Measurements from ENCODE around the gene ANXA4. TPM values are rescaled to one million over a fixed set of nuclear protein-coding genes. Genes with fewer than 3 reads are reported as not detected.

Gene ANXA4
- total RNA-seq, 2 experiments from 2014 or later = 14.6 to 17.5 TPM

- DNase-seq (no peak), ATAC-seq (no peak)
- peaks cover 7% of the 10 kb centered on the region for H3K4me1 Mint-ChIP-seq (ENCODE audit: low read depth)
- H3K27me3 Mint-ChIP-seq = no peaks in the 10 kb centered on the region
- no peak for TF ChIP-seq CTCF (IDR thresholded peaks at IDR 0.05)
- H3K27ac Mint-ChIP-seq = no peak overlapping the region
- CTCF ChIA-PET = interaction anchor here (1.6 kb wide), 1 partner anchor 10 kb away, joined by 4 read pairs; no protein-coding TSS in a partner anchor
- H3K9me3 Mint-ChIP-seq = no peaks in the 10 kb centered on the region
- no peak overlapping the region for H3K4me3 Mint-ChIP-seq
- POLR2A ChIA-PET = interaction anchor here (1.0 kb wide), 2 partner anchors 24 to 35 kb away, joined by 3 read pairs; no protein-coding TSS in a partner anchor
- intact Hi-C loops (cut with micrococcal nuclease) = no loop called here
- H3K36me3 Mint-ChIP-seq (ENCODE audit: low read depth) = peaks cover 30% of the 10 kb centered on the region
Measured at GRCh38 chr2:69848186-69848790, 106.4 kb downstream of the ANXA4 start.

GRCh38 chr2:69858261-69858660 lies 116.3 kb downstream of the ANXA4 start:
- ATAC-seq = no peak
- DNase-seq = no peak
- Mint-ChIP-seq H3K27me3 (no peaks in the 10 kb centered on the region), H3K4me1 (ENCODE audit: low read depth) (no peaks in the 10 kb centered on the region), H3K27ac (no peak overlapping the region), H3K9me3 (no peaks in the 10 kb centered on the region), H3K4me3 (no peak overlapping the region), H3K36me3 (ENCODE audit: low read depth) (peaks cover 6% of the 10 kb centered on the region)
- no peak for TF ChIP-seq CTCF (IDR thresholded peaks at IDR 0.05)
- intact Hi-C loops (cut with micrococcal nuclease) = no loop called here
- ChIA-PET POLR2A (interaction anchor here (0.6 to 1.2 kb wide), 2 partner anchors 8 to 11 kb away, joined by 3 read pairs; no protein-coding TSS in a partner anchor), CTCF (interaction anchor here (1.4 to 1.8 kb wide), 2 partner anchors 133 to 293 kb away, joined by 3 to 5 read pairs; no protein-coding TSS in a partner anchor)

GRCh38 chr2:69863298-69863697 lies 121.4 kb downstream of the ANXA4 start:
- no peak for TF ChIP-seq CTCF (IDR thresholded peaks at IDR 0.05)
- H3K4me3 Mint-ChIP-seq = no peak overlapping the region
- H3K4me1 Mint-ChIP-seq (ENCODE audit: low read depth) = no peaks in the 10 kb centered on the region
- H3K36me3 Mint-ChIP-seq (ENCODE audit: low read depth) = peaks cover 24% of the 10 kb centered on the region
- DNase-seq = no peak
- H3K9me3 Mint-ChIP-seq = no peaks in the 10 kb centered on the region
- no peak for ATAC-seq
- no peaks in the 10 kb centered on the region for H3K27me3 Mint-ChIP-seq
- no peak overlapping the region for H3K27ac Mint-ChIP-seq
- CTCF ChIA-PET = interaction anchor here (1.2 to 1.9 kb wide), 3 partner anchors 9 to 138 kb away, joined by 3 to 5 read pairs (median 4); no protein-coding TSS in a partner anchor
- intact Hi-C loops (cut with micrococcal nuclease) = no loop called here
- POLR2A ChIA-PET = no interaction called here

Other genes with a start within 250 kb of the ANXA4 start
- 100 to 1,000 TPM; 114 to 115 TPM for gene AAK1, start 98.4 kb upstream of the ANXA4 start, total RNA-seq
- gene GMCL1, start 87.5 kb downstream of the ANXA4 start, total RNA-seq = 10 to 100 TPM; 18.1 to 20.4 TPM
- gene SNRNP27, start 151.8 kb downstream of the ANXA4 start, total RNA-seq = 10 to 100 TPM; 54.3 to 57.9 TPM
- 10 to 100 TPM in 1 of 2 experiments, 1 to 10 TPM in 1; 9.9 to 11.7 TPM for gene MXD1, start 173.0 kb downstream of the ANXA4 start, total RNA-seq
- under 1 TPM; 0.65 to 0.76 TPM for gene ASPRV1, start 219.5 kb downstream of the ANXA4 start, total RNA-seq